ENCODE measurements around the gene YY1.
"Not testable (repeated sequence)": the region's sequence is repeated elsewhere in the genome, so short reads cannot be mapped to it uniquely, and the experiment has no call there.

The YY1 gene

GRCh38 chr14:100213956-100214769 is 24.8 kb upstream of the YY1 start:
- peak; percentile 85 for DNase-seq

GRCh38 chr14:100214770-100215083 is 24.2 kb upstream of the YY1 start:
- no peak for DNase-seq

- no peak for DNase-seq
Observed at GRCh38 chr14:100215330-100215885, 23.5 kb upstream of the YY1 start.

GRCh38 chr14:100219126-100219785 is 19.7 kb upstream of the YY1 start:
- DNase-seq: no peak

- DNase-seq: peak; percentile 82
Observed at GRCh38 chr14:100221533-100222223, 17.3 kb upstream of the YY1 start.

GRCh38 chr14:100222224-100223093 is 16.5 kb upstream of the YY1 start:
- no peak for DNase-seq

GRCh38 chr14:100223332-100224201 is 15.4 kb upstream of the YY1 start:
- DNase-seq: no peak

- no peak for DNase-seq
Observed at GRCh38 chr14:100224229-100224866, 14.6 kb upstream of the YY1 start.

GRCh38 chr14:100225169-100225568 is 13.8 kb upstream of the YY1 start:
- no peak for DNase-seq

- no peak for DNase-seq
Observed at GRCh38 chr14:100230361-100230760, 8.6 kb upstream of the YY1 start.

GRCh38 chr14:100234511-100234910 is 4.4 kb upstream of the YY1 start:
- DNase-seq: no peak

- DNase-seq: not testable (repeated sequence)
Observed at GRCh38 chr14:100236271-100236818, 2.6 kb upstream of the YY1 start.

- no peak for DNase-seq
Observed at GRCh38 chr14:100236881-100237280, 2.1 kb upstream of the YY1 start.

- peak; percentile 49 for DNase-seq
Observed at GRCh38 chr14:100237735-100238418, 1.1 kb upstream of the YY1 start.

GRCh38 chr14:100239211-100239839 is 381 bp downstream of the YY1 start:
- DNase-seq: no peak

GRCh38 chr14:100239840-100240667 is 1.1 kb downstream of the YY1 start:
- DNase-seq: peak; percentile 87

- no peak for DNase-seq
Observed at GRCh38 chr14:100240668-100241032, 1.7 kb downstream of the YY1 start.

GRCh38 chr14:100241279-100241678 is 2.3 kb downstream of the YY1 start:
- no peak for DNase-seq

- no peak for DNase-seq
Observed at GRCh38 chr14:100243020-100243419, 4.1 kb downstream of the YY1 start.

Measured in CD4-positive, alpha-beta T cell treated with Interleukin-4 for 4 hours (primary cell).